SK-N-SH (cell line): ENCODE results near the gene DGKI. TPM values are rescaled to one million over a fixed set of nuclear protein-coding genes. Genes with fewer than 3 reads are reported as not detected.
A peak's percentile ranks its signal among the peaks of the same experiment; 100 is the strongest.

Experiments used
- CTCF ChIA-PET: fragments of 300-600, 350-600 bp; formaldehyde crosslinking; extraction: SDS; loops from one replicate; lab custom pipeline; 2021; lab: Yijun Ruan, JAX
- POLR2A ChIA-PET: fragments of 350-600 bp; sonication (Branson Sonifier 250); formaldehyde crosslinking; extraction: SDS; loops from one replicate; lab custom pipeline; 2020; ENCODE audit warnings: antibody characterized with exemption, inconsistent platforms; lab: Yijun Ruan, JAX
- DNase-seq: peaks from one replicate; pipeline ENCODE4 v3.0.0; 2012
- H2AFZ ChIP-seq: fragments of 200-600 bp; sonication (generic); 2 replicates; pipeline ENCODE4 v1.8.1; 2016; ENCODE audit warnings: antibody characterized with exemption, mild to moderate bottlenecking, low read depth
- H3F3A ChIP-seq: fragments of 200-600 bp; sonication (generic); replicated peaks from 2 replicates; pipeline ENCODE3; 2016; ENCODE audit warnings: antibody characterized with exemption, mild to moderate bottlenecking; ENCODE audit not compliant: insufficient read depth
- H3K27ac ChIP-seq, 2 experiments: fragments of 200-500 bp in 1 of 2; fragments of 200-600 bp in 1 of 2; sonication (Bioruptor generic) in 1 of 2; sonication (generic), shearing (Covaris generic) in 1 of 2; 2 replicates each; pipeline versions ENCODE4 v1.5.1 to v1.6.1; 2014 to 2016; ENCODE audit warnings: low read depth in 2 of 2, inconsistent platforms in 1 of 2, low read length in 1 of 2, mild to moderate bottlenecking in 1 of 2, mixed read lengths in 1 of 2
- H3K27me3 ChIP-seq: fragments of 200-600 bp; sonication (generic), shearing (Covaris generic); 2 replicates; pipeline ENCODE4 v1.6.1; 2016; ENCODE audit warnings: mixed run types; ENCODE audit not compliant: insufficient read depth
- H3K36me3 ChIP-seq, 2 experiments: fragments of 200-500 bp in 1 of 2; fragments of 200-600 bp in 1 of 2; sonication (Bioruptor generic) in 1 of 2; sonication (generic) in 1 of 2; replicated peaks in 1 of 2; 2 replicates each; pipeline versions ENCODE3 to v1.5.1; 2014 to 2016; ENCODE audit warnings: low read length in 1 of 2, mild to moderate bottlenecking in 1 of 2; ENCODE audit not compliant: insufficient read depth in 2 of 2, control insufficient read depth in 1 of 2
- H3K4me1 ChIP-seq, 2 experiments: fragments of 200-500 bp in 1 of 2; fragments of 200-600 bp in 1 of 2; sonication (Bioruptor generic) in 1 of 2; sonication (generic), shearing (Covaris generic) in 1 of 2; 2 replicates each; pipeline versions ENCODE4 v1.5.1 to v1.6.1; 2014 to 2016; ENCODE audit warnings: low read depth in 1 of 2, low read length in 1 of 2, mixed run types in 1 of 2; ENCODE audit not compliant: insufficient read depth in 2 of 2, control insufficient read depth in 1 of 2
- H3K4me2 ChIP-seq: fragments of 200-600 bp; sonication (generic), shearing (Covaris generic); 2 replicates; pipeline ENCODE4 v1.6.1; 2017; ENCODE audit warnings: mixed run types
- H3K4me3 ChIP-seq, 2 experiments: fragments of 200-500 bp in 1 of 2; fragments of 200-600 bp in 1 of 2; sonication (Bioruptor generic) in 1 of 2; sonication (generic), shearing (Covaris generic) in 1 of 2; 2 replicates each; pipeline versions ENCODE4 v1.5.1 to v1.8.1; 2014 to 2016; ENCODE audit warnings: low read depth in 2 of 2, inconsistent platforms in 1 of 2, low read length in 1 of 2, mild to moderate bottlenecking in 1 of 2, mixed read lengths in 1 of 2, moderate library complexity in 1 of 2
- H3K79me2 ChIP-seq: fragments of 200-600 bp; sonication (generic); 2 replicates; pipeline ENCODE4 v1.8.1; 2017; ENCODE audit warnings: mild to moderate bottlenecking; ENCODE audit not compliant: insufficient read depth
- H3K9ac ChIP-seq: fragments of 200-600 bp; sonication (generic); 2 replicates; pipeline ENCODE4 v1.6.1; 2017; ENCODE audit warnings: mixed run types
- H3K9me2 ChIP-seq: fragments of 200-600 bp; sonication (generic); 2 replicates; pipeline ENCODE4 v1.6.1; 2017; ENCODE audit warnings: mixed run types
- H3K9me3 ChIP-seq: fragments of 200-600 bp; sonication (generic); 2 replicates; pipeline ENCODE4 v1.6.1; 2017; ENCODE audit warnings: mixed run types, mild to moderate bottlenecking, moderate library complexity
- H4K20me1 ChIP-seq: fragments of 200-600 bp; sonication (generic); 2 replicates; pipeline ENCODE4 v1.6.1; 2017; ENCODE audit warnings: mild to moderate bottlenecking, mixed run types; ENCODE audit not compliant: insufficient read depth
- CHD2 ChIP-seq: fragments of 150-350 bp; IDR thresholded peaks from 2 replicates; pipeline ENCODE4 v1.6.1; 2018; ENCODE audit warnings: low read length; ENCODE audit not compliant: partially characterized antibody
- ELF1 ChIP-seq: IDR thresholded peaks from 2 replicates; pipeline ENCODE4 v1.4.0; 2012
- EZH2phosphoT487 ChIP-seq: fragments of 200-600 bp; sonication (generic); IDR thresholded peaks from 2 replicates; pipeline ENCODE4 v1.6.1; 2017; ENCODE audit warnings: low read depth, mixed run types, mild to moderate bottlenecking, antibody characterized with exemption, moderate library complexity, borderline replicate concordance
- FOSL2 ChIP-seq: IDR thresholded peaks from 2 replicates; pipeline ENCODE4 v1.4.0; 2012; ENCODE audit warnings: low read depth, mild to moderate bottlenecking, moderate library complexity, borderline replicate concordance
- GABPA ChIP-seq: IDR thresholded peaks from 2 replicates; pipeline ENCODE4 v1.4.0; 2012; ENCODE audit warnings: low read depth, mild to moderate bottlenecking
- JUND ChIP-seq: IDR thresholded peaks from 2 replicates; pipeline ENCODE4 v1.4.0; 2012
- RFX5 ChIP-seq: IDR thresholded peaks from 2 replicates; pipeline ENCODE4 v1.6.1; 2012; ENCODE audit warnings: mild to moderate bottlenecking, improper control_type of control experiment, low read length
- TCF12 ChIP-seq: IDR thresholded peaks from 2 replicates; pipeline ENCODE4 v1.4.0; 2012
- YY1 ChIP-seq: IDR thresholded peaks from 2 replicates; pipeline ENCODE4 v1.4.0; 2012; ENCODE audit warnings: low read depth, mild to moderate bottlenecking
- WGBS: methylation state at CpG from one replicate; pipeline ENCODE4 v1.1.6; 2017; ENCODE audit warnings: low lambda C conversion rate; 5-methylcytosine and 5-hydroxymethylcytosine counted together
- polyA plus RNA-seq, 3 experiments: library from polyadenylated mRNA; depleted of rRNA; stranded (reverse); fragments of >200 nt; gene quantifications; 2 replicates each; pipeline ENCODE4 v1.2.3, GENCODE V29; 2012
- TF ChIP-seq, protein P1 (sequence below): IDR thresholded peaks from 2 replicates; pipeline ENCODE4 v1.4.0; 2012; ENCODE audit warnings: low read depth, borderline replicate concordance
- TF ChIP-seq, protein P2 (sequence below): IDR thresholded peaks from 2 replicates; pipeline ENCODE4; 2012
- TF ChIP-seq, protein P3 (sequence below): fragments of 150-350 bp; IDR thresholded peaks from 2 replicates; pipeline ENCODE4 v1.6.1; 2017; ENCODE audit warnings: antibody characterized with exemption, low read length, low read depth, borderline replicate concordance

DGKI gene
- polyA plus RNA-seq, 1 of the 3 experiments (the other 2 are of a cell fraction): 1.3 TPM

DNA sequence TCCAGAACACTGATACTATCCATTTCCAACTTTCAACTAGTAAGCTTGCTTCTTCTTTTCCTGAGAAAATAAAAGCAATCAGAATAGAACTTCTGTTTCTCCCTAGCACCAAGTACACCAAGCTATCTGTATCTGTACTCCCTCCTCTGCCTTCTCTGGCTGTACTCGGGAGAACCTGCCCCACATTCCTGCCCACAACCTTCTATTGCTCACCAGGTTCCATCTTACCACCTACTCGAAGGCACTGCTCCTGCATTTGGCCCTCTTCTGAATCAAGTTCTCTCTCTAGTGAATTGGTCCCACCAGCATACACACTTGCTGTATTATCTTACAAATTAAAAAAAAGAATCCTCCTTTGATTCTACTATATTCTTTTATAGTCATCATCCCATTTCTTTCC lies 333.7 kb downstream of the DGKI start:
- no peak overlapping the region for H2AFZ ChIP-seq
- TF ChIP-seq, protein P1, sequence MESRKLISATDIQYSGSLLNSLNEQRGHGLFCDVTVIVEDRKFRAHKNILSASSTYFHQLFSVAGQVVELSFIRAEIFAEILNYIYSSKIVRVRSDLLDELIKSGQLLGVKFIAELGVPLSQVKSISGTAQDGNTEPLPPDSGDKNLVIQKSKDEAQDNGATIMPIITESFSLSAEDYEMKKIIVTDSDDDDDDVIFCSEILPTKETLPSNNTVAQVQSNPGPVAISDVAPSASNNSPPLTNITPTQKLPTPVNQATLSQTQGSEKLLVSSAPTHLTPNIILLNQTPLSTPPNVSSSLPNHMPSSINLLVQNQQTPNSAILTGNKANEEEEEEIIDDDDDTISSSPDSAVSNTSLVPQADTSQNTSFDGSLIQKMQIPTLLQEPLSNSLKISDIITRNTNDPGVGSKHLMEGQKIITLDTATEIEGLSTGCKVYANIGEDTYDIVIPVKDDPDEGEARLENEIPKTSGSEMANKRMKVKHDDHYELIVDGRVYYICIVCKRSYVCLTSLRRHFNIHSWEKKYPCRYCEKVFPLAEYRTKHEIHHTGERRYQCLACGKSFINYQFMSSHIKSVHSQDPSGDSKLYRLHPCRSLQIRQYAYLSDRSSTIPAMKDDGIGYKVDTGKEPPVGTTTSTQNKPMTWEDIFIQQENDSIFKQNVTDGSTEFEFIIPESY: no peak
- no peak for TF ChIP-seq YY1
- no peak overlapping the region for H3K27ac ChIP-seq
- 75% methylated on average over 2 of the region's 2 CpGs for WGBS
- no peak overlapping the region for H3K4me3 ChIP-seq
- peaks cover 2 to 3% of the 10 kb centered on the region in 2 experiments; a peak in 3 of 4 replicates for H3K4me1 ChIP-seq
- no peaks in the 10 kb centered on the region for H3K9me2 ChIP-seq
- H3K9me3 ChIP-seq: no peaks in the 10 kb centered on the region
- no peak overlapping the region for H3K9ac ChIP-seq
- H3K4me2 ChIP-seq: no peak overlapping the region
- no peaks in the 10 kb centered on the region for H3K27me3 ChIP-seq
- no peak for DNase-seq
- H3K36me3 ChIP-seq: peaks cover 0 to 2% of the 10 kb centered on the region in 2 experiments
- CTCF ChIA-PET: no interaction called here
- POLR2A ChIA-PET: no interaction called here
- H3K79me2 ChIP-seq: no peaks in the 10 kb centered on the region
- no peaks in the 10 kb centered on the region for H4K20me1 ChIP-seq
- H3F3A ChIP-seq: peaks cover 14% of the 10 kb centered on the region

DNA sequence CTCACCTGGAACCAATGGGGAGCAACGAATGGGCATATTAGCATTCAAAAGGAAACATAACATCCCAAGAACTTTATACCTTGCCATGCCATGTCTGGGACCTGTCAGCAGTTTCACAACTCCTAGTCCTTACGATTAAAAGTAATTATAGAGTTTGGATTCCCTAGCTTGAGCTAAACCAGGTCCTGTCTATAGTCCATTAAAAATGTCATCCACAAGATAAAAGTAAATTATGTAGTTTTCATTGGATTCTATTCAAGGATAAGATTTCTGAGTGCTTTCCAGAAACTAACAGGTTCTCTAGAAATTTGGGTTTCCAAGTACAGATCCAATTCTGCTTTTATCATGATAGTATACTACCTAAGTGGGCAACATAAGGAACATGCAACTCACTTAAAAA lies 339.7 kb downstream of the DGKI start:
- Histone ChIP-seq H3K36me3 (peaks cover 0 to 12% of the 10 kb centered on the region in 2 experiments), H3K4me1 (peaks cover 0 to 9% of the 10 kb centered on the region in 2 experiments; a peak in 3 of 4 replicates), H3F3A (peaks cover 10% of the 10 kb centered on the region), H3K79me2 (no peaks in the 10 kb centered on the region), H3K27me3 (no peaks in the 10 kb centered on the region), H3K4me3 (no peak overlapping the region), H3K27ac (no peak overlapping the region), H3K9me2 (no peaks in the 10 kb centered on the region), H3K9ac (no peak overlapping the region), H3K4me2 (no peak overlapping the region), H3K9me3 (no peaks in the 10 kb centered on the region), H4K20me1 (no peaks in the 10 kb centered on the region), H2AFZ (no peak overlapping the region)
- no peak for DNase-seq
- CTCF ChIA-PET: no interaction called here
- POLR2A ChIA-PET: no interaction called here
- WGBS: 66% methylated on average over 2 of the region's 2 CpGs
- TF ChIP-seq FOSL2 (no peak), GABPA (no peak), TCF12 (peak; percentile 23; the same call in 1 of the 2 replicates), RFX5 (no peak), ELF1 (no peak), EZH2phosphoT487 (no peak), CHD2 (no peak), JUND (peak; percentile 5; the same call in 1 of the 2 replicates)
- TF ChIP-seq, protein P2, sequence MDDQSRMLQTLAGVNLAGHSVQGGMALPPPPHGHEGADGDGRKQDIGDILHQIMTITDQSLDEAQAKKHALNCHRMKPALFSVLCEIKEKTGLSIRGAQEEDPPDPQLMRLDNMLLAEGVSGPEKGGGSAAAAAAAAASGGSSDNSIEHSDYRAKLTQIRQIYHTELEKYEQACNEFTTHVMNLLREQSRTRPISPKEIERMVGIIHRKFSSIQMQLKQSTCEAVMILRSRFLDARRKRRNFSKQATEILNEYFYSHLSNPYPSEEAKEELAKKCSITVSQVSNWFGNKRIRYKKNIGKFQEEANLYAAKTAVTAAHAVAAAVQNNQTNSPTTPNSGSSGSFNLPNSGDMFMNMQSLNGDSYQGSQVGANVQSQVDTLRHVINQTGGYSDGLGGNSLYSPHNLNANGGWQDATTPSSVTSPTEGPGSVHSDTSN: no peak
- TF ChIP-seq, protein P3, sequence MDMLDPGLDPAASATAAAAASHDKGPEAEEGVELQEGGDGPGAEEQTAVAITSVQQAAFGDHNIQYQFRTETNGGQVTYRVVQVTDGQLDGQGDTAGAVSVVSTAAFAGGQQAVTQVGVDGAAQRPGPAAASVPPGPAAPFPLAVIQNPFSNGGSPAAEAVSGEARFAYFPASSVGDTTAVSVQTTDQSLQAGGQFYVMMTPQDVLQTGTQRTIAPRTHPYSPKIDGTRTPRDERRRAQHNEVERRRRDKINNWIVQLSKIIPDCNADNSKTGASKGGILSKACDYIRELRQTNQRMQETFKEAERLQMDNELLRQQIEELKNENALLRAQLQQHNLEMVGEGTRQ: no peak
